ENCODE data around the gene UCK2.

The UCK2 gene

GRCh38 chr1:165905853-165906252 is 78.4 kb downstream of the UCK2 start:
- DNase-seq: no peak

DNA sequence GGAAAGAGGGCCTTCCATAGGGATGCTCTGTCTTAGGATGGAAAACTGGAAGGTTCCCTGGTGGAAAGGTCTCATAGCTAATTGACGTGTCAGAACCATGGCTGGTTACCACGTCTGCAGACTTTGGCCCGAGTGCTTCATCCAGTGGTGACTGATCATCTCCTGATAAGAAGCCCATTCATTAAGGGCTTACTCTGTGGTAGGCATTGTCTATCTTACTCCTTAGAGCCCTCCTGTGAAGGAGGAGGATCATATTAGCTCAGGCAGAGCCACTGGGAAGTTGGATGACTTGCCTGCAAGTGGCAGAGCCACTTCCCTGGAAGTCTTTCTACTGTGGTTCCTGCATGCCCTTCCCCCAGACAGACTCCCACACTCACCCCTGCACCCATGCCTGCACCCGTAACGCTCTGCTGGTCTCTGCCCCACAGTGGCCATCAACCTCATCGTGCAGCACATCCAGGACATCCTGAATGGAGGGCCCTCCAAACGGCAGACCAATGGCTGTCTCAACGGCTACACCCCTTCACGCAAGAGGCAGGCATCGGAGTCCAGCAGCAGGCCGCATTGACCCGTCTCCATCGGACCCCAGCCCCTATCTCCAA is 79.9 kb downstream of the UCK2 start:
- no peak for DNase-seq

DNA sequence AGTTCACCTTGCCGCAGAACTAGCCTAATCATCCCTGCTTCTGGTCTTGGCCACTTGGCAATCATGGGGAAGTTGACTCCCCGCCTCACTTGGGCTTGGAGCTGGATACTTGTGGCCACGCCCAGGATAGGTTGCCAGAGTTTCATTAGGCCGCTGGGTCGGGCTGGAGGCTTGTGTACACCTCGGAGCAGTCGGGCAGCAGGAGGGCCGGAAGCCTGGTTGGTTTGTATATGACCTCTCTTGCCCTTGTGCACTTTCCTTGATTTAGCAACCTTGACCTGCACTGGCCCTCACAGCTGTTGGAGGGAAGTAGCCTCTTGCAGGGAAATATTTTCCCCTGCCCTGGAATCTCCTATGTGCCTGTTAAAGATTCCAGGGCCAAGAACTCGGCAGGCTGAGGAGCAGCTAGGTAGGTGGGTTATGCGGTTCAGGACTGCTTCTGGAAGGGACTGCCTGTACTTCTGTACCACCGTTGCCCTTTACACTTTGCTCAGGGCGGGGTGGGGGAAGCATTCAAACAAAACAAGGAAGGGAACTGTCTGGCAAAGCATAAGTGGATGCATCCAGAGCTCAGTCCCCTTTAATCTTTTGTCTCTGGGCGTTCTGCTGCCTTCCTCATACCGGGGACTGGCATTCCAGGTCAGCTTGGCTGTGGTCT is 83.5 kb downstream of the UCK2 start:
- no peak for DNase-seq

GRCh38 chr1:165911609-165912281 is 84.3 kb downstream of the UCK2 start:
- no peak for DNase-seq

DNA sequence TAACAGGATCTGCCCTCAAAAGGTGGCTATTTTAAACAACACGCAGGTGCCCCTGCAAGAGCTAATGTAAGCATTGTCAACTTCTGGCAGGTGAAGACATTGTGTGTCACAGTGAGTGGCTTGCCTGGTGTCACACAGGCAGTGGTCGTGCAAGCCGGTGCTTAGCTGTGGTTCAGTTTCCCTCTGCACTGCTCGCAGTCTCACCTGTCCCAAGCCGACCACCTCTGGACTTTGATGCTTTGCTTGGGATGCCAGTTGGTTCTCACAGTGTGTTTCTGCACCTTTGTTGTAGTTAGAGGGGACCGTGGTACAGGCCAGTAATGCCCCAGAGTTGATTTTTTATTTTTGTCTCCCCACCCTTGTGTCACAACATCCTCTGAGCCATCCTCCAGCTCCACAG is 85.2 kb downstream of the UCK2 start:
- DNase-seq: no peak

DNA sequence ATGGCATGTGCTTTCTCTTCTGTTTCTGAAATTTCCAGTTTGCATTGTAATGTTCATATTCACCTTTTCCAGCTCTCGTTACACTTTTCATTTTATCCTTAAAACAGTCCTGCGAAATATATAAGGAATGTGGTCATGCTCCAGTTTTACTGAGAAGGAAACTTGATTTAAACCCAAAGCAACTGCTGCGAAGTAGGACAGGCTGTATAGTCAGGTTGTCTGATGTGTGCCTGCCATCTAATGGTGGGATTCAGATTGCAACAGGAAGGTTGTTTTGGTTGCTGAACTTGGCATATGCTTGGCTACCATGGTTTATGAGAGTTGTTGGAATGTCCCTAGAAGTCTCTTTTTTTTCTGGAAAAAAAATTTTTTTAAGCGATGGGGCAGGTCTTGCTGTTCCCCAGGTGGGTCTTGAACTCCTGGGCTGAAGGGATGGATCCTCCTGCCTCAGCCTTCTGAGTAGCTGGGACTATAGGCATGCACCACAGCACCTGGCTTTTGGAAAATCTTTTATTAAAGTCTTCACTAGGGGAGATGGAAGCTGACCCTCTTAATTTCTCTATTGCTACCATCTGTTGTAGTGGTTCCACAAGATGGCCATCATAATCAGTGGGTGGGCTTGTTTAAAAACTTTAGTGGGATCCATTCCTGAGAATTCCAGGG is 86.9 kb downstream of the UCK2 start:
- DNase-seq: peak; percentile 48 to 64

- DNase-seq: no peak
Measured at GRCh38 chr1:165915480-165915879, 88.1 kb downstream of the UCK2 start.

- DNase-seq: no peak
Measured at GRCh38 chr1:165915932-165916348, 88.5 kb downstream of the UCK2 start.

DNA sequence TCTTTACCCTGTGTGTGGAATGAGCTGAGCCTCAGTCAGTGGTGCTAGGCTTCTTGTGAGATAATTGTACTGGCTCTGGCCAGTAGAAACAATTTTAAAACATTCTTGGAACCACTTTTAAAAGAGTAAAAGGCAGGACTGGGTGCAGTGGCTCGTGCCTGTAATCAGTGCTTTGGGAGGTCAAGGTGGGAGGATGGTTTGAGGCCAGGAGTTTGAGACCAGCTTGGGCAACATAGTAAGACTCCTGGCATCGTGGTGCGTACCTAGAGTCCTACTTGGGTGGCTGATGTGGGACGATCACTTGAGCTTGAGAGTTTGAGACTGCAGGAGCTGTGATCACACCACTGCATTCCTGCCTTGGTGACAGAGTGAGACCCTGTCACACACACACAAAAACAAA is 89.8 kb downstream of the UCK2 start:
- DNase-seq: no peak

DNA sequence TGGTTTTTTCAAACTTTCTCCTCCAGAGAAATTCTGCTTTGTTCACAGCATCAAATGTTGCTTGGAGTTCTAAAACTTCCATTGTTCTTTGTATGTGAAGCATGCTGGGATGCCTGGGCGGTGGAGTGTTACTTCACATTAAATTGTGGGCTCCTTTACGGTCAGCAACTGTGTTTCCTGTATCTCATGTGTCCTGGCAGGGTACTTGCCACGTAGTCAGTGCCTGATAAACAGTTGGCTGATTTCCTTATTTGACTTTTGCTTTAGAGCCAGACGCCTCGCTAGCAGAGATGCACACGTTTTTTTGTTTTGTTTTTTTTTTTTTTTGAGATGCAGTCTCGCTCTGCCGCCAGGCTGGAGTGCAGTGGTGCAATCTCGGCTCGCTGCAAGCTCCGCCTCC is 96.7 kb downstream of the UCK2 start:
- DNase-seq: no peak

GRCh38 chr1:165925498-165926079 is 98.2 kb downstream of the UCK2 start:
- no peak for DNase-seq

DNA sequence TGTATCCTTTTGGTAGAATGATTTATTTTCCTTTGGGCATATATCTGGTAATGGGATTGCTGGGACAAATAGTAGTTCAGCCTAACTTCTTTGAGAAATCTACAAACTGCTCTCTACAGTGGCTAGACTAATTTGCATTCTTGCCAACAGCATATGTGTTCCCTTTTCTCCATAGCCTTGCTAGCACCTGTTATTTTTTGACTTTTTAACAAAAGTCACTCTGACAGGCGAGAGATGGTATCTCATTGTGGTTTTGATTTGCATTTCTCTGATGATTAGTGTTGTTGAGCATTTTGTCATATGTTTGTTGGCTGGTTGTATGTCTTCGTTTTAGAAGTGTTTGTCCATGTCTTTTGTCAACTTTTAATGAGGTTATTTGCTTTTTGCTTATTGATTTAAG is 99.8 kb downstream of the UCK2 start:
- DNase-seq: no peak

DNA sequence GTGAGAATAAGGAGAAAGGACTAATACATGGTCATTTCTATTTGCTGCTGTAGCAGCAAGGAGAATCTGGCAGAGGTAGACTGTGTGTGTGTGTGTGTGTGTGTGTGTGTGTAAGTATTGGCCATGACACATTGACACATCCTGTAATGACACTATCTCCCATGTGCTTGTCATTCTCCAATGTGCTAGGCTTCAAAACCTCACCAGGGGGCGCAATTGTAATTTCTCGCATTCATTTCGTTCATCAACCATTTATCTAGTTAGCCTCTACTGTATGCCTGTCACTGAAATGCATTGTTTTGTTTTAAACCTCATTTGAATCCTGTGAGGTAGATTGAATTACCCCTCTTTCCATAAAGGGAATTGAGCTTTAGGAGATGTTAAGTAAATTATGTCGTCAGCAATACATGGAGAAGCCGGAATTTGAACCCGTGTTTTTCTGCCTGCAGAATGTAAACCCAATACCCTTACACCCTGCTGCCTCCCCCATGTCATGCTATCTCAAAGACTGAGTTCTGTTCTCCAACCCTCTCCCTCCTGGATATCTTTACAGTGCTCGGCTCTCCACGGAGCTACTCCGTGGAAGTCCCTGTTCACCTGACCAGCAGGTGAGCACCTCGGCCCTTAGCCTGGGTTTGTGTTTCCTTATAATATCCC is 100.8 kb downstream of the UCK2 start:
- peak; percentile 56 to 64 for DNase-seq

GRCh38 chr1:165930961-165931360 is 103.5 kb downstream of the UCK2 start:
- no peak for DNase-seq

DNA sequence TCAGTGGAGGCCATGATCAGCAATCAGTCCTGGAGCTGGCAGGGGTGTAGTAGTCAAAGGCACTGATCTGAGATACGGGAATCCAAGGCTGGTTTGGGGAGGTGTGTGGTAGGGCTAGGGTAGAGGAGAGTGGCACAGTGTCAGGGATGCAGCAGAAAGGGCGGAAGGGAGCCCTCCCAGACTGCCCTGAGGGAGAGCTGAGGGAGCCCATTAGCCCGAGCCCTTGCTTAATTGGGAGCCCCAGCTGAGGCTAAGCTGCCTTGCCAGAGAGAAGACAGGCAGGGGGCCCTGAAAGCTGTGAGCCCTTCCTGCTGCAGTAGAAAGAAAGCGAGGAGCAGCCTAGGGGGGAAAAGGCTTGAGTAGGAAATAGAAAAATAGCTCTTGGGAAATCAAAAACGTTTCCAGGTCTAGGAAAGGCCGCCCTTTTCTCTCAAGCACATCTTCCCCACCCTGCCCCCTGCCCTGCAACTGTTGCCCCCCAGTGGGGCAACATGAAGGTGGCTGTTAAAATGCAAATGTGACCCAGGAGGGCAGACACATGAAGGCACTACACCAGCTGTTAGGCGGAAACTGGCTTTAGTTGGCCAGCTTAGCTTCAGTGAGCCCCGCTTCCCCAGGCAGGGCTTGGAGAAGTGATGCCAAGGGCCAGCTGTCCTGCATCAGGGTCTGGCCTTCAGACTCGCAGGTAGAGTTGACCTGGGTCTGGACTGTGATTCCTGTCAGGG is 106.2 kb downstream of the UCK2 start:
- no peak for DNase-seq

DNA sequence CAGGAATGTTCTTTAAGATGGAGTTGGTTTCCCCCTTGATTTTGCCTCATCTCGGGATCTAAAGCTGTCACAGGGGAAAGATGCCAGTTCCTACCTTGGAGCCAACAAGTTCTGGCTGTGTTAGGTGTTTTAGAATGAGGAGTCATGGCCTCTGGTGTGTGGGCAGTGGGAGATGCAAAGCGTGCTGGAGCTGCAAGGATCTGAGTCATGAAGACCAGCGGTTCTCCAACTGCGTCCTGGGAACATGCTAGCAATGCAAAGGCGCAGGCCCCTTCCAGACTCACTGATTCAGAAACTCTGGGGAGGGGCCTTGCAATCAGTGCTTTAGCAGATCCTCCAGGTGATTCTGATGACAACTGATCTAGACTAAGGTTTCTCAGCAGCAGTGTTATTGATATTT is 109.1 kb downstream of the UCK2 start:
- DNase-seq: no peak

DNA sequence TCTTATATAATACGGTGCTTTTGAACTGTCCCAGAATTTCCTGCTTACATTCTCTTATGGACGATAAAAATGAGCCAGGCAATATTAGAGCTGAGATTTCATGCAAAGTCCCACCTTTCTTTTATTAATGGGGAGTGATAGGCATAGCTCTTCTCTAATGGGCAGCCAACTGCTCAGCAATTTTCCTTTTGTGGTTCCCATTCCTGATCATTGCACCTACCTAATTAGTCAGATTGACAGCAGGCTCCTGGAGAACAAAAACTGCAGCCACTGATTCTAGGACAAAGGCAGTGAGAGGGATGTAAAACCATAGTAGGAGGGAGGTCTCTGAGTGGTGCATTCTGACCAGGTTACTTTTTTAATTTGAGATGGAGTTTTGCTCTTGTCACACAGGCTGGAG is 110.4 kb downstream of the UCK2 start:
- DNase-seq: no peak

DNA sequence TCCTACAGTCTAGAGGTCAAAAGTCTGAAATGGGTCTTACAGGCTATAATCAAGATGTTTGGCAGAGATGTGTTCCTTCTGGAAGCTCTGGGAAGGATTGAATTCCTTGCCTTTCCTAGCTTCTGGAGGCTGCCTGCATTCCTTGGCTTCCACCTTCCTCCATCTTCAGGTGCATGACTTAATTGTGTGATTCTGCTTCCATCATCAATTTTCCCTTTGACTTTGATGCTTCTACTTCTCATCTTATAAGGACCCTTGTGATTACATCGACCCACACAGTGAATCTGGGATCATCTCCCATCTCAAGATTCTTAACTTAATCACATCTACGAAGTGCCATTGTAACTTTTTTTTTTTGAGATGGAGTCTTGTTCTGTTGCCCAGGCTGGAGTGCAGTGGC is 111.4 kb downstream of the UCK2 start:
- no peak for DNase-seq

GRCh38 chr1:165941531-165941930 is 114.1 kb downstream of the UCK2 start:
- DNase-seq: no peak

GRCh38 chr1:165942062-165942461 is 114.6 kb downstream of the UCK2 start:
- no peak for DNase-seq

- no peak for DNase-seq
Measured at GRCh38 chr1:165942927-165943597, 115.6 kb downstream of the UCK2 start.

DNA sequence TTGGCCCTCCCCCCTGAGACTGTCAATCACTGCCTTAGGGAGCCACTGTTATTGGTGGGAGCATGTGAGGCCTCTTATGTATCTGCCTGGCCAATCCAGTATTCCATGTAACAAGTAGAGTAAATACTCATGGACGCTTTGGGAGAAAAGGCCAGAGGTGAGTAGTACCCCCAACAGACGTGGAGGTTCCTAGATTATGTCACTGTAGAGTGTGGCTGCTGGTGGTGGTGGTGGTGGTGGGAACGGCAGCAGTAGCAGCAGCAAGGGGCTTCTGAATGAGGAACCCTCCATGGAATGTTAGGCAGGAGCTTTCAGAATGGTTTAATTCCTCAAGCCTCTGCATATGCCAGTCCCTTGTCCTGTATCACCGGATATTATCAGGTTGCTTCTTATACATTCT is 118.5 kb downstream of the UCK2 start:
- no peak for DNase-seq

Measured in AML-193 (cell line).